GM21360 (cell line): ENCODE results near the gene BRD1.

Experiments
- ATAC-seq: cut with Tn5 transposase; IDR thresholded peaks from one replicate; pipeline ENCODE4 v1.9.1; 2021; ENCODE audit warnings: mild to moderate bottlenecking, moderate library complexity; ENCODE audit not compliant: unreplicated experiment

The BRD1 gene

GRCh38 chr22:49735411-49735900 is 92.2 kb downstream of the BRD1 start:
- no peak for ATAC-seq

- ATAC-seq = no peak
Observed at GRCh38 chr22:49734882-49735281, 92.8 kb downstream of the BRD1 start.

- ATAC-seq = no peak
Observed at GRCh38 chr22:49734390-49734789, 93.3 kb downstream of the BRD1 start.

- no peak for ATAC-seq
Observed at GRCh38 chr22:49733631-49734030, 94.0 kb downstream of the BRD1 start.

- no peak for ATAC-seq
Observed at GRCh38 chr22:49730656-49731055, 97.0 kb downstream of the BRD1 start.

- no peak for ATAC-seq
Observed at GRCh38 chr22:49728570-49729271, 99.0 kb downstream of the BRD1 start.

GRCh38 chr22:49727881-49728569 is 99.6 kb downstream of the BRD1 start:
- no peak for ATAC-seq

GRCh38 chr22:49727191-49727880 is 100.3 kb downstream of the BRD1 start:
- ATAC-seq = no peak

- ATAC-seq = no peak
Observed at GRCh38 chr22:49726701-49727101, 101.0 kb downstream of the BRD1 start.

- no peak for ATAC-seq
Observed at GRCh38 chr22:49726022-49726681, 101.5 kb downstream of the BRD1 start.

GRCh38 chr22:49725516-49725915 is 102.2 kb downstream of the BRD1 start:
- ATAC-seq = no peak

- no peak for ATAC-seq
Observed at GRCh38 chr22:49724893-49725489, 102.7 kb downstream of the BRD1 start.

- no peak for ATAC-seq
Observed at GRCh38 chr22:49724030-49724892, 103.4 kb downstream of the BRD1 start.

GRCh38 chr22:49723478-49724029 is 104.1 kb downstream of the BRD1 start:
- ATAC-seq = no peak
